ENCODE data around the gene TYK2.

Gene TYK2

DNA sequence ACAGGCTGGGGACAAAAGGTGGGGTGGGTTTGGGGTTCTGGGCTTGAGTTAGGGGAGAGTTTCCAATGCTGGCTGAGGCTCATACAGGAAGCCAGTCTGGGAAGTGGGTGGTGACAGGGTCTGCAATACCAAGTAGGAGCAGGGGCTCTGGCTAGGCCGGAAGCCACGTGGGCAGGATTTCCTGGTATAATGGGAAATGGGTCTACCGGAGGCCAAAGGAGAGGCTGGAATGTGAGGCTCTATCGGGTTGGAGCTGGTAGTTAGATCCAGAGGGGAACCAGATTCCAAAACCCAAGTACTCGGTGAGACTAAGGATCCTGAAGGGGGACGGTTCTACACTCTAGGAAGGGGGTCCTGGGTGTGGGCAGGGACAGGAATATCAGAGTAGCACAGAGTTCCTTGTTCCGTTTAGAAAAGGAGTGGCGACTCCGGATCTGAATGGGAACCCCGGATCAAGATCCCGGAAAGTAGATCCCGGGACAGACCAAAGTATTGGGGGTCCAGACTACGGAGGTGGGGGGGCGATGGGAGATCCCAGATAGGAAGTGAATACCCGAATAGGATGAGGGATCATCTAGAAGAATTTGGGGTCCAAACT, 22.2 kb upstream of the TYK2 start (continued):
- TF ChIP-seq, protein P1, sequence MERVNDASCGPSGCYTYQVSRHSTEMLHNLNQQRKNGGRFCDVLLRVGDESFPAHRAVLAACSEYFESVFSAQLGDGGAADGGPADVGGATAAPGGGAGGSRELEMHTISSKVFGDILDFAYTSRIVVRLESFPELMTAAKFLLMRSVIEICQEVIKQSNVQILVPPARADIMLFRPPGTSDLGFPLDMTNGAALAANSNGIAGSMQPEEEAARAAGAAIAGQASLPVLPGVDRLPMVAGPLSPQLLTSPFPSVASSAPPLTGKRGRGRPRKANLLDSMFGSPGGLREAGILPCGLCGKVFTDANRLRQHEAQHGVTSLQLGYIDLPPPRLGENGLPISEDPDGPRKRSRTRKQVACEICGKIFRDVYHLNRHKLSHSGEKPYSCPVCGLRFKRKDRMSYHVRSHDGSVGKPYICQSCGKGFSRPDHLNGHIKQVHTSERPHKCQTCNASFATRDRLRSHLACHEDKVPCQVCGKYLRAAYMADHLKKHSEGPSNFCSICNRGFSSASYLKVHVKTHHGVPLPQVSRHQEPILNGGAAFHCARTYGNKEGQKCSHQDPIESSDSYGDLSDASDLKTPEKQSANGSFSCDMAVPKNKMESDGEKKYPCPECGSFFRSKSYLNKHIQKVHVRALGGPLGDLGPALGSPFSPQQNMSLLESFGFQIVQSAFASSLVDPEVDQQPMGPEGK (tag by site-specific recombination; IDR thresholded peaks at IDR 0.05) = no peak; the same call in 1 of the 2 replicates
- TF ChIP-seq ZNF423 (tag by site-specific recombination; IDR thresholded peaks at IDR 0.05) = no peak
- TF ChIP-seq EGR2 (tag by site-specific recombination; IDR thresholded peaks at IDR 0.05; ENCODE audit: low read depth) = no peak
- TF ChIP-seq SP3 (tag by site-specific recombination; IDR thresholded peaks at IDR 0.05) = peak; percentile 16; the same call in 1 of the 2 replicates
- no peak for TF ChIP-seq SCRT2 (tag by site-specific recombination; IDR thresholded peaks at IDR 0.05)
- TF ChIP-seq, protein P2, sequence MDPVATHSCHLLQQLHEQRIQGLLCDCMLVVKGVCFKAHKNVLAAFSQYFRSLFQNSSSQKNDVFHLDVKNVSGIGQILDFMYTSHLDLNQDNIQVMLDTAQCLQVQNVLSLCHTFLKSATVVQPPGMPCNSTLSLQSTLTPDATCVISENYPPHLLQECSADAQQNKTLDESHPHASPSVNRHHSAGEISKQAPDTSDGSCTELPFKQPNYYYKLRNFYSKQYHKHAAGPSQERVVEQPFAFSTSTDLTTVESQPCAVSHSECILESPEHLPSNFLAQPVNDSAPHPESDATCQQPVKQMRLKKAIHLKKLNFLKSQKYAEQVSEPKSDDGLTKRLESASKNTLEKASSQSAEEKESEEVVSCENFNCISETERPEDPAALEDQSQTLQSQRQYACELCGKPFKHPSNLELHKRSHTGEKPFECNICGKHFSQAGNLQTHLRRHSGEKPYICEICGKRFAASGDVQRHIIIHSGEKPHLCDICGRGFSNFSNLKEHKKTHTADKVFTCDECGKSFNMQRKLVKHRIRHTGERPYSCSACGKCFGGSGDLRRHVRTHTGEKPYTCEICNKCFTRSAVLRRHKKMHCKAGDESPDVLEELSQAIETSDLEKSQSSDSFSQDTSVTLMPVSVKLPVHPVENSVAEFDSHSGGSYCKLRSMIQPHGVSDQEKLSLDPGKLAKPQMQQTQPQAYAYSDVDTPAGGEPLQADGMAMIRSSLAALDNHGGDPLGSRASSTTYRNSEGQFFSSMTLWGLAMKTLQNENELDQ (tag by site-specific recombination; IDR thresholded peaks at IDR 0.05; ENCODE audit: low read depth) = no peak
- TF ChIP-seq ZBTB7A (tag by site-specific recombination; IDR thresholded peaks at IDR 0.05; ENCODE audit: low read depth) = no peak
- TF ChIP-seq, protein P3, sequence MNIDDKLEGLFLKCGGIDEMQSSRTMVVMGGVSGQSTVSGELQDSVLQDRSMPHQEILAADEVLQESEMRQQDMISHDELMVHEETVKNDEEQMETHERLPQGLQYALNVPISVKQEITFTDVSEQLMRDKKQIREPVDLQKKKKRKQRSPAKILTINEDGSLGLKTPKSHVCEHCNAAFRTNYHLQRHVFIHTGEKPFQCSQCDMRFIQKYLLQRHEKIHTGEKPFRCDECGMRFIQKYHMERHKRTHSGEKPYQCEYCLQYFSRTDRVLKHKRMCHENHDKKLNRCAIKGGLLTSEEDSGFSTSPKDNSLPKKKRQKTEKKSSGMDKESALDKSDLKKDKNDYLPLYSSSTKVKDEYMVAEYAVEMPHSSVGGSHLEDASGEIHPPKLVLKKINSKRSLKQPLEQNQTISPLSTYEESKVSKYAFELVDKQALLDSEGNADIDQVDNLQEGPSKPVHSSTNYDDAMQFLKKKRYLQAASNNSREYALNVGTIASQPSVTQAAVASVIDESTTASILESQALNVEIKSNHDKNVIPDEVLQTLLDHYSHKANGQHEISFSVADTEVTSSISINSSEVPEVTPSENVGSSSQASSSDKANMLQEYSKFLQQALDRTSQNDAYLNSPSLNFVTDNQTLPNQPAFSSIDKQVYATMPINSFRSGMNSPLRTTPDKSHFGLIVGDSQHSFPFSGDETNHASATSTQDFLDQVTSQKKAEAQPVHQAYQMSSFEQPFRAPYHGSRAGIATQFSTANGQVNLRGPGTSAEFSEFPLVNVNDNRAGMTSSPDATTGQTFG (tag by site-specific recombination; IDR thresholded peaks at IDR 0.05; ENCODE audit: borderline replicate concordance) = no peak
- TF ChIP-seq, protein P4, sequence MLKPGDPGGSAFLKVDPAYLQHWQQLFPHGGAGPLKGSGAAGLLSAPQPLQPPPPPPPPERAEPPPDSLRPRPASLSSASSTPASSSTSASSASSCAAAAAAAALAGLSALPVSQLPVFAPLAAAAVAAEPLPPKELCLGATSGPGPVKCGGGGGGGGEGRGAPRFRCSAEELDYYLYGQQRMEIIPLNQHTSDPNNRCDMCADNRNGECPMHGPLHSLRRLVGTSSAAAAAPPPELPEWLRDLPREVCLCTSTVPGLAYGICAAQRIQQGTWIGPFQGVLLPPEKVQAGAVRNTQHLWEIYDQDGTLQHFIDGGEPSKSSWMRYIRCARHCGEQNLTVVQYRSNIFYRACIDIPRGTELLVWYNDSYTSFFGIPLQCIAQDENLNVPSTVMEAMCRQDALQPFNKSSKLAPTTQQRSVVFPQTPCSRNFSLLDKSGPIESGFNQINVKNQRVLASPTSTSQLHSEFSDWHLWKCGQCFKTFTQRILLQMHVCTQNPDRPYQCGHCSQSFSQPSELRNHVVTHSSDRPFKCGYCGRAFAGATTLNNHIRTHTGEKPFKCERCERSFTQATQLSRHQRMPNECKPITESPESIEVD (tag by site-specific recombination; IDR thresholded peaks at IDR 0.05) = no peak
- no peak for TF ChIP-seq YY2 (tag by site-specific recombination; IDR thresholded peaks at IDR 0.05)
- no peak for TF ChIP-seq MYNN (tag by site-specific recombination; IDR thresholded peaks at IDR 0.05; ENCODE audit: borderline replicate concordance)
- no peak for TF ChIP-seq ZIC2 (tag by site-specific recombination; IDR thresholded peaks at IDR 0.05)
- TF ChIP-seq ZFP37 (tag by site-specific recombination; IDR thresholded peaks at IDR 0.05) = no peak
- no peak for TF ChIP-seq ZNF221 (tag by site-specific recombination; IDR thresholded peaks at IDR 0.05; ENCODE audit: borderline replicate concordance)
- no peak for TF ChIP-seq GLIS1 (tag by site-specific recombination; IDR thresholded peaks at IDR 0.05)

DNA sequence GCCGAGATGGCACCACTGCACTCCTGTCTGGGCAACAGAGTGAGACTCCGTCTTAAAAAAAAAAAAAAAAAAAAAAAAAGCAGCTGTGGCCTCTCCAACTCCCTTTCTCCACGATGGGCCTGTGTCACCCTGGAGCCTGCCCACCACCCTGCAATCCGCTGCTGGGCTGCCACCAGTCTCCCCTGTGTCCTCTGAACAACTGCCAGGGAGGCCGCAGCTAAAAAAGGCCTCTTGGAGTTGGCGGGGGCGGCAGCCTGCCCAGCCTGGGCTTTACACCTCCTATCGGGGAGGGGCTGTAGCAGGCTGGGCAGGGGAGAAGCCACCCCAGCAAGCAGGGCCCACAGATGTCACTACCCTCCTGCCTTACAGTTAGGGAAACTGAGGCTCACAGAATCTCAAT, 19.5 kb upstream of the TYK2 start:
- Histone ChIP-seq H3K27ac (ENCODE audit: extremely low read depth, low read depth, low read length) (no peak overlapping the region), H3K4me1 (ENCODE audit: control insufficient read depth, insufficient read depth, low read length) (peaks cover 8% of the 10 kb centered on the region), H3K36me3 (ENCODE audit: control insufficient read depth in 2 of 2, insufficient read depth in 1 of 2, low read length in 2 of 2) (peaks cover 3 to 57% of the 10 kb centered on the region in 2 experiments; a peak in 2 of 3 replicates), H3K4me3 (ENCODE audit: low read depth, low read length) (no peak overlapping the region), H3K9me3 (ENCODE audit: control insufficient read depth, insufficient read depth, low read depth, low read length) (no peaks in the 10 kb centered on the region)
- ChIA-PET POLR2A (interaction anchor here (0.6 to 1.6 kb wide), 3 partner anchors 66 to 580 kb away, joined by 3 read pairs; no protein-coding TSS in a partner anchor), CTCF (interaction anchor here (0.6 to 10.5 kb wide), 7 partner anchors 9 to 173 kb away, joined by 3 to 193 read pairs (median 3); partner anchors contain the start of gene PDE4A)
- TF ChIP-seq, protein P5, sequence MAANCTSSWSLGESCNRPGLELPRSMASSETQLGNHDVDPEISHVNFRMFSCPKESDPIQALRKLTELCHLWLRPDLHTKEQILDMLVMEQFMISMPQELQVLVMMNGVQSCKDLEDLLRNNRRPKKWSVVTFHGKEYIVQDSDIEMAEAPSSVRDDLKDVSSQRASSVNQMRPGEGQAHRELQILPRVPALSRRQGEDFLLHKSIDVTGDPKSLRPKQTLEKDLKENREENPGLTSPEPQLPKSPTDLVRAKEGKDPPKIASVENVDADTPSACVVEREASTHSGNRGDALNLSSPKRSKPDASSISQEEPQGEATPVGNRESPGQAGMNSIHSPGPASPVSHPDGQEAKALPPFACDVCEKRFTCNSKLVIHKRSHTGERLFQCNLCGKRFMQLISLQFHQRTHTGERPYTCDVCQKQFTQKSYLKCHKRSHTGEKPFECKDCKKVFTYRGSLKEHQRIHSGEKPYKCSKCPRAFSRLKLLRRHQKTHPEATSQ (tag by site-specific recombination; IDR thresholded peaks at IDR 0.05) = no peak
- TF ChIP-seq YY1 (tag by site-specific recombination; IDR thresholded peaks at IDR 0.05) = no peak
- TF ChIP-seq ZNF548 (tag by site-specific recombination; IDR thresholded peaks at IDR 0.05) = no peak
- TF ChIP-seq SCRT1 (tag by site-specific recombination; IDR thresholded peaks at IDR 0.05; ENCODE audit: borderline replicate concordance) = no peak
- no peak for TF ChIP-seq ZIC2 (tag by site-specific recombination; IDR thresholded peaks at IDR 0.05)
- TF ChIP-seq, protein P6, sequence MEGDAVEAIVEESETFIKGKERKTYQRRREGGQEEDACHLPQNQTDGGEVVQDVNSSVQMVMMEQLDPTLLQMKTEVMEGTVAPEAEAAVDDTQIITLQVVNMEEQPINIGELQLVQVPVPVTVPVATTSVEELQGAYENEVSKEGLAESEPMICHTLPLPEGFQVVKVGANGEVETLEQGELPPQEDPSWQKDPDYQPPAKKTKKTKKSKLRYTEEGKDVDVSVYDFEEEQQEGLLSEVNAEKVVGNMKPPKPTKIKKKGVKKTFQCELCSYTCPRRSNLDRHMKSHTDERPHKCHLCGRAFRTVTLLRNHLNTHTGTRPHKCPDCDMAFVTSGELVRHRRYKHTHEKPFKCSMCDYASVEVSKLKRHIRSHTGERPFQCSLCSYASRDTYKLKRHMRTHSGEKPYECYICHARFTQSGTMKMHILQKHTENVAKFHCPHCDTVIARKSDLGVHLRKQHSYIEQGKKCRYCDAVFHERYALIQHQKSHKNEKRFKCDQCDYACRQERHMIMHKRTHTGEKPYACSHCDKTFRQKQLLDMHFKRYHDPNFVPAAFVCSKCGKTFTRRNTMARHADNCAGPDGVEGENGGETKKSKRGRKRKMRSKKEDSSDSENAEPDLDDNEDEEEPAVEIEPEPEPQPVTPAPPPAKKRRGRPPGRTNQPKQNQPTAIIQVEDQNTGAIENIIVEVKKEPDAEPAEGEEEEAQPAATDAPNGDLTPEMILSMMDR (tag by site-specific recombination; IDR thresholded peaks at IDR 0.05) = no peak
- no peak for TF ChIP-seq ZNF140 (tag by site-specific recombination; IDR thresholded peaks at IDR 0.05)
- no peak for TF ChIP-seq ZNF239 (tag by site-specific recombination; IDR thresholded peaks at IDR 0.05)
- no peak for TF ChIP-seq ZNF585B (tag by site-specific recombination; IDR thresholded peaks at IDR 0.05)

Data from HEK293 (cell line).